GM23338 (cell line): Measurements from ENCODE around the gene PLEKHA8. TPM values are rescaled to one million over a fixed set of nuclear protein-coding genes. Genes with fewer than 3 reads are reported as not detected.

ENCODE experiments used
- ATAC-seq: fragments of 200-7000 bp; cut with Tn5 transposase; 3 replicates; pipeline ENCODE4 v1.9.1; 2020
- DNase-seq: peaks from one replicate; pipeline ENCODE4 v3.0.0-alpha.2; 2015; ENCODE audit warnings: low spot score
- H2AFZ ChIP-seq: fragments of 200-600 bp; sonication (generic); 2 replicates; pipeline ENCODE4 v1.8.0; 2016; ENCODE audit warnings: antibody characterized with exemption, mild to moderate bottlenecking, moderate library complexity
- H3F3A ChIP-seq: fragments of 200-600 bp; sonication (generic); replicated peaks from 2 replicates; pipeline ENCODE4 v1.8.0; 2017; ENCODE audit warnings: antibody characterized with exemption, mixed run types, low read depth
- H3K27ac ChIP-seq: fragments of 200-600 bp; sonication (generic); 2 replicates; pipeline ENCODE4 v1.6.1; 2016; ENCODE audit warnings: low read depth
- H3K27me3 ChIP-seq: fragments of 200-600 bp; sonication (generic); 2 replicates; pipeline ENCODE4 v1.8.0; 2016; ENCODE audit warnings: mild to moderate bottlenecking, mixed run types, moderate library complexity; ENCODE audit not compliant: insufficient read depth
- H3K36me3 ChIP-seq: fragments of 200-600 bp; sonication (generic); 2 replicates; pipeline ENCODE4 v1.8.0; 2016; ENCODE audit warnings: mild to moderate bottlenecking; ENCODE audit not compliant: insufficient read depth
- H3K4me1 ChIP-seq: fragments of 200-600 bp; sonication (generic); 2 replicates; pipeline ENCODE4 v1.8.0; 2016; ENCODE audit warnings: mild to moderate bottlenecking, moderate library complexity; ENCODE audit not compliant: insufficient read depth
- H3K4me2 ChIP-seq: fragments of 200-600 bp; sonication (generic); 2 replicates; pipeline ENCODE4 v1.7.1; 2017; ENCODE audit warnings: mixed run types
- H3K4me3 ChIP-seq: fragments of 200-600 bp; sonication (generic); 2 replicates; pipeline ENCODE4 v1.6.1; 2016; ENCODE audit warnings: mixed run types
- H3K79me2 ChIP-seq: fragments of 200-600 bp; sonication (generic); replicated peaks from 2 replicates; pipeline ENCODE4 v1.8.0; 2017; ENCODE audit warnings: mild to moderate bottlenecking; ENCODE audit not compliant: insufficient read depth
- H3K9me2 ChIP-seq: fragments of 200-600 bp; sonication (generic); 2 replicates; pipeline ENCODE4 v1.8.0; 2017; ENCODE audit not compliant: insufficient read depth
- H4K20me1 ChIP-seq: fragments of 200-600 bp; sonication (generic); replicated peaks from 2 replicates; pipeline ENCODE4 v1.8.0; 2017; ENCODE audit warnings: mild to moderate bottlenecking; ENCODE audit not compliant: insufficient read depth
- H3K27ac Mint-ChIP-seq: 2 replicates; pipeline ENCODE4 v1.8.0; 2020; ENCODE audit warnings: inconsistent platforms, mild to moderate bottlenecking, moderate library complexity, mixed read lengths
- H3K27me3 Mint-ChIP-seq: 3 replicates; pipeline ENCODE4 v1.8.0; 2022; ENCODE audit warnings: low read depth, mild to moderate bottlenecking, moderate library complexity, mixed read lengths, inconsistent platforms; ENCODE audit not compliant: insufficient read depth, poor library complexity
- H3K36me3 Mint-ChIP-seq: 3 replicates; pipeline ENCODE4 v1.8.0; 2021; ENCODE audit warnings: low read depth, mild to moderate bottlenecking, inconsistent platforms, moderate library complexity, mixed read lengths
- H3K4me1 Mint-ChIP-seq: 3 replicates; pipeline ENCODE4 v1.8.0; 2020; ENCODE audit warnings: mild to moderate bottlenecking, inconsistent platforms, mixed read lengths
- H3K4me3 Mint-ChIP-seq: 3 replicates; pipeline ENCODE4 v1.8.0; 2021; ENCODE audit warnings: moderate library complexity, mild to moderate bottlenecking, inconsistent platforms, mixed read lengths
- H3K9me3 Mint-ChIP-seq: 3 replicates; pipeline ENCODE4 v1.8.0; 2020; ENCODE audit warnings: moderate library complexity, mild to moderate bottlenecking, inconsistent platforms, mixed read lengths
- EZH2phosphoT487 ChIP-seq: fragments of 200-600 bp; sonication (generic); IDR thresholded peaks from one replicate; pipeline ENCODE4 v1.8.1; 2018; ENCODE audit warnings: antibody characterized with exemption; ENCODE audit not compliant: unreplicated experiment
- polyA plus RNA-seq: library from polyadenylated mRNA; unstranded; fragments of >200 nt; fragmentation: Nextera tagmentation; extraction: Ambion mirVana; gene quantifications from 2 replicates; pipeline ENCODE4 v1.2.1, GENCODE V29; 2016
- total RNA-seq: library from RNA; depleted of rRNA; stranded (reverse); fragments of >200 nt; shearing (Covaris generic); gene quantifications from 2 replicates; pipeline ENCODE4 v1.2.3, GENCODE V29; 2014
- TF ChIP-seq, protein P1 (sequence below): fragments of 250-450 bp; sonication (Bioruptor Pico); IDR thresholded peaks from 2 replicates; pipeline ENCODE4 v1.5.0; 2020; ENCODE audit warnings: mild to moderate bottlenecking, moderate library complexity
- TF ChIP-seq, protein P2 (sequence below): IDR thresholded peaks from 2 replicates; pipeline ENCODE4 v1.6.1; 2016; ENCODE audit warnings: antibody characterized with exemption
- TF ChIP-seq, protein P3 (sequence below), 2 experiments: fragments of 200-600 bp in 1 of 2; sonication (generic) in 1 of 2; conservative IDR thresholded peaks; 2 replicates each; pipeline versions ENCODE4 v1.5.1 to v1.6.1; 2016 to 2017; ENCODE audit warnings: antibody characterized with exemption in 2 of 2, low read depth in 2 of 2, mild to moderate bottlenecking in 2 of 2, moderate library complexity in 1 of 2

Gene PLEKHA8
- total and polyA plus RNA-seq, 2 experiments from 2014 or later: 11.6 to 44.9 TPM

DNA sequence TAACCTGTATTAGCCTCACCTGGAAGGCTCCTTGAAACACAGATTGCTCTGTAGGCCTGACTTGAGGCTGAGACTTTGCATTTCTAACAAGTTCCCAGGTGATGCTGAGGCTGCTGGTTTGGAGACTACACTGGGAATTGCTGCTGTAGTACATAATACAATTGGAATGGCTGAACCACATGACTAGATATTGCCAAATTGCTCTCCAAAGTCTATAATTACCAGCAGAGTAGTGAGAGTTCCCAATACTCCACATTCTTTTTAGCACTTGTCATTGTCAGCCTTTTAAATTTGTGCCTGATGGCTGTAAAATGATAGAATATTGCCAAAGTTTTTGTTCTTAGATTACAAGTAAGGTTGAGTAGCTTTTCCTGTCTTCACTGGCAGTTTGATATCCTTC, 39.9 kb downstream of the PLEKHA8 start (continued):
- TF ChIP-seq, protein P1, sequence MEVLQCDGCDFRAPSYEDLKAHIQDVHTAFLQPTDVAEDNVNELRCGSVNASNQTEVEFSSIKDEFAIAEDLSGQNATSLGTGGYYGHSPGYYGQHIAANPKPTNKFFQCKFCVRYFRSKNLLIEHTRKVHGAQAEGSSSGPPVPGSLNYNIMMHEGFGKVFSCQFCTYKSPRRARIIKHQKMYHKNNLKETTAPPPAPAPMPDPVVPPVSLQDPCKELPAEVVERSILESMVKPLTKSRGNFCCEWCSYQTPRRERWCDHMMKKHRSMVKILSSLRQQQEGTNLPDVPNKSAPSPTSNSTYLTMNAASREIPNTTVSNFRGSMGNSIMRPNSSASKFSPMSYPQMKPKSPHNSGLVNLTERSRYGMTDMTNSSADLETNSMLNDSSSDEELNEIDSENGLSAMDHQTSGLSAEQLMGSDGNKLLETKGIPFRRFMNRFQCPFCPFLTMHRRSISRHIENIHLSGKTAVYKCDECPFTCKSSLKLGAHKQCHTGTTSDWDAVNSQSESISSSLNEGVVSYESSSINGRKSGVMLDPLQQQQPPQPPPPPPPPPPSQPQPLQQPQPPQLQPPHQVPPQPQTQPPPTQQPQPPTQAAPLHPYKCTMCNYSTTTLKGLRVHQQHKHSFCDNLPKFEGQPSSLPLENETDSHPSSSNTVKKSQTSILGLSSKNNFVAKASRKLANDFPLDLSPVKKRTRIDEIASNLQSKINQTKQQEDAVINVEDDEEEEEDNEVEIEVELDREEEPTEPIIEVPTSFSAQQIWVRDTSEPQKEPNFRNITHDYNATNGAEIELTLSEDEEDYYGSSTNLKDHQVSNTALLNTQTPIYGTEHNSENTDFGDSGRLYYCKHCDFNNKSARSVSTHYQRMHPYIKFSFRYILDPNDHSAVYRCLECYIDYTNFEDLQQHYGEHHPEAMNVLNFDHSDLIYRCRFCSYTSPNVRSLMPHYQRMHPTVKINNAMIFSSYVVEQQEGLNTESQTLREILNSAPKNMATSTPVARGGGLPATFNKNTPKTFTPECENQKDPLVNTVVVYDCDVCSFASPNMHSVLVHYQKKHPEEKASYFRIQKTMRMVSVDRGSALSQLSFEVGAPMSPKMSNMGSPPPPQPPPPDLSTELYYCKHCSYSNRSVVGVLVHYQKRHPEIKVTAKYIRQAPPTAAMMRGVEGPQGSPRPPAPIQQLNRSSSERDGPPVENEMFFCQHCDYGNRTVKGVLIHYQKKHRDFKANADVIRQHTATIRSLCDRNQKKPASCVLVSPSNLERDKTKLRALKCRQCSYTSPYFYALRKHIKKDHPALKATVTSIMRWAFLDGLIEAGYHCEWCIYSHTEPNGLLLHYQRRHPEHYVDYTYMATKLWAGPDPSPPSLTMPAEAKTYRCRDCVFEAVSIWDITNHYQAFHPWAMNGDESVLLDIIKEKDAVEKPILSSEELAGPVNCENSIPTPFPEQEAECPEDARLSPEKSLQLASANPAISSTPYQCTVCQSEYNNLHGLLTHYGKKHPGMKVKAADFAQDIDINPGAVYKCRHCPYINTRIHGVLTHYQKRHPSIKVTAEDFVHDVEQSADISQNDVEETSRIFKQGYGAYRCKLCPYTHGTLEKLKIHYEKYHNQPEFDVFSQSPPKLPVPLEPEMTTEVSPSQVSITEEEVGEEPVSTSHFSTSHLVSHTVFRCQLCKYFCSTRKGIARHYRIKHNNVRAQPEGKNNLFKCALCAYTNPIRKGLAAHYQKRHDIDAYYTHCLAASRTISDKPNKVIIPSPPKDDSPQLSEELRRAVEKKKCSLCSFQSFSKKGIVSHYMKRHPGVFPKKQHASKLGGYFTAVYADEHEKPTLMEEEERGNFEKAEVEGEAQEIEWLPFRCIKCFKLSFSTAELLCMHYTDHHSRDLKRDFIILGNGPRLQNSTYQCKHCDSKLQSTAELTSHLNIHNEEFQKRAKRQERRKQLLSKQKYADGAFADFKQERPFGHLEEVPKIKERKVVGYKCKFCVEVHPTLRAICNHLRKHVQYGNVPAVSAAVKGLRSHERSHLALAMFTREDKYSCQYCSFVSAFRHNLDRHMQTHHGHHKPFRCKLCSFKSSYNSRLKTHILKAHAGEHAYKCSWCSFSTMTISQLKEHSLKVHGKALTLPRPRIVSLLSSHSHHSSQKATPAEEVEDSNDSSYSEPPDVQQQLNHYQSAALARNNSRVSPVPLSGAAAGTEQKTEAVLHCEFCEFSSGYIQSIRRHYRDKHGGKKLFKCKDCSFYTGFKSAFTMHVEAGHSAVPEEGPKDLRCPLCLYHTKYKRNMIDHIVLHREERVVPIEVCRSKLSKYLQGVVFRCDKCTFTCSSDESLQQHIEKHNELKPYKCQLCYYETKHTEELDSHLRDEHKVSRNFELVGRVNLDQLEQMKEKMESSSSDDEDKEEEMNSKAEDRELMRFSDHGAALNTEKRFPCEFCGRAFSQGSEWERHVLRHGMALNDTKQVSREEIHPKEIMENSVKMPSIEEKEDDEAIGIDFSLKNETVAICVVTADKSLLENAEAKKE (CRISPR knock-in tag): no peak
- TF ChIP-seq, protein P2, sequence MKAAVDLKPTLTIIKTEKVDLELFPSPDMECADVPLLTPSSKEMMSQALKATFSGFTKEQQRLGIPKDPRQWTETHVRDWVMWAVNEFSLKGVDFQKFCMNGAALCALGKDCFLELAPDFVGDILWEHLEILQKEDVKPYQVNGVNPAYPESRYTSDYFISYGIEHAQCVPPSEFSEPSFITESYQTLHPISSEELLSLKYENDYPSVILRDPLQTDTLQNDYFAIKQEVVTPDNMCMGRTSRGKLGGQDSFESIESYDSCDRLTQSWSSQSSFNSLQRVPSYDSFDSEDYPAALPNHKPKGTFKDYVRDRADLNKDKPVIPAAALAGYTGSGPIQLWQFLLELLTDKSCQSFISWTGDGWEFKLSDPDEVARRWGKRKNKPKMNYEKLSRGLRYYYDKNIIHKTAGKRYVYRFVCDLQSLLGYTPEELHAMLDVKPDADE: no peak

DNA sequence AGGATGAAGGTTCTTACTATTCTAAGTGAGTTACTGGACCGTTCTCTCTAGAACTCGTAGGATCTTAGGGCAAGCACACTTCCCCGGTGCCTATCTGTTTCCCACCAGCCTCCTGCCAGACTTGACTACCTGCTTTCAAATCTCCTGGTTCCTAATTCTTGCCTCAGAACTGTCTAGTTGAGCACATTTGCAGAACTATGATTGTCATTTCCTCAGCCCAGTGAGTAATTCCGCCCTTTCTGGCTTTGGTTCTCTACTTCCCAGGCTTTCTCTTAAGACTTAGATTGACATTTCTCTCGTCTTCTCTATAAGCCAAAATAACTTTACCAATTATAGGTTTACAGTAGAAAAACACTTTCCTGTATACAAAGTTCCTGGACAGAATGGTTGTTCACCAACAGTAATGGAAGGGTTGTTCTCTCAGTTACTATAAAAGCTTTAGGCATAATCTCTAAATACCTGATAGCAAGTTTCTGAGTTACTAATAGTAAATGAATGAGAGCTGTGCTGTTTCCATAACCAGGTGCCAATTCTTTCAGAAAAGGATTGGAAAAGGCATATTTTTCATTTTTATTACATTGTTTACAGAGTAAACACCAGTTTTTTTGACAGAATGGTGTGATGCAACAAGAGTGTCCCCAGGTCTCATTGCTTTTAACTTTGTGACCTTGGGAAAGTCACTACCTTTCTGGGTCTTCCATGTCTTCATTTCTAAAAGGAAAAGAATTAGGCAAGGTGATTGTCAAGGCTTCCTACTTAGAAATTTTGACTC, 41.1 kb downstream of the PLEKHA8 start:
- Histone ChIP-seq H3F3A (no peaks in the 10 kb centered on the region), H3K4me1 (no peaks in the 10 kb centered on the region), H3K27ac (no peak overlapping the region), H3K27me3 (no peaks in the 10 kb centered on the region), H3K79me2 (no peaks in the 10 kb centered on the region), H2AFZ (no peak overlapping the region), H3K9me2 (no peaks in the 10 kb centered on the region), H3K4me3 (no peak overlapping the region), H3K4me2 (no peak overlapping the region), H4K20me1 (no peaks in the 10 kb centered on the region; the same call in 1 of the 2 replicates), H3K36me3 (peaks cover 2% of the 10 kb centered on the region)
- H3K4me1 Mint-ChIP-seq: peaks cover 4% of the 10 kb centered on the region; the same call in 1 of the 3 replicates
- H3K27me3 Mint-ChIP-seq: peaks cover 2% of the 10 kb centered on the region
- no peak overlapping the region for H3K27ac Mint-ChIP-seq
- H3K4me3 Mint-ChIP-seq: no peak overlapping the region
- peaks cover 8% of the 10 kb centered on the region for H3K36me3 Mint-ChIP-seq
- H3K9me3 Mint-ChIP-seq: no peaks in the 10 kb centered on the region
- ATAC-seq (no peak), DNase-seq (no peak)
- TF ChIP-seq, protein P3, sequence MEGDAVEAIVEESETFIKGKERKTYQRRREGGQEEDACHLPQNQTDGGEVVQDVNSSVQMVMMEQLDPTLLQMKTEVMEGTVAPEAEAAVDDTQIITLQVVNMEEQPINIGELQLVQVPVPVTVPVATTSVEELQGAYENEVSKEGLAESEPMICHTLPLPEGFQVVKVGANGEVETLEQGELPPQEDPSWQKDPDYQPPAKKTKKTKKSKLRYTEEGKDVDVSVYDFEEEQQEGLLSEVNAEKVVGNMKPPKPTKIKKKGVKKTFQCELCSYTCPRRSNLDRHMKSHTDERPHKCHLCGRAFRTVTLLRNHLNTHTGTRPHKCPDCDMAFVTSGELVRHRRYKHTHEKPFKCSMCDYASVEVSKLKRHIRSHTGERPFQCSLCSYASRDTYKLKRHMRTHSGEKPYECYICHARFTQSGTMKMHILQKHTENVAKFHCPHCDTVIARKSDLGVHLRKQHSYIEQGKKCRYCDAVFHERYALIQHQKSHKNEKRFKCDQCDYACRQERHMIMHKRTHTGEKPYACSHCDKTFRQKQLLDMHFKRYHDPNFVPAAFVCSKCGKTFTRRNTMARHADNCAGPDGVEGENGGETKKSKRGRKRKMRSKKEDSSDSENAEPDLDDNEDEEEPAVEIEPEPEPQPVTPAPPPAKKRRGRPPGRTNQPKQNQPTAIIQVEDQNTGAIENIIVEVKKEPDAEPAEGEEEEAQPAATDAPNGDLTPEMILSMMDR (conservative IDR thresholded peaks at IDR 0.05; ENCODE audit: low read depth in 2 of 2): no peak
- no peak for TF ChIP-seq EZH2phosphoT487
- TF ChIP-seq, protein P1 (CRISPR knock-in tag): no peak
